ENCODE results near the gene LGALS7B. TPM values are rescaled to one million over a fixed set of nuclear protein-coding genes. Genes with fewer than 3 reads are reported as not detected.

Gene LGALS7B
- total and polyA plus RNA-seq, 2 experiments from 2014 or later: 2.4 to 6.6 TPM

DNA sequence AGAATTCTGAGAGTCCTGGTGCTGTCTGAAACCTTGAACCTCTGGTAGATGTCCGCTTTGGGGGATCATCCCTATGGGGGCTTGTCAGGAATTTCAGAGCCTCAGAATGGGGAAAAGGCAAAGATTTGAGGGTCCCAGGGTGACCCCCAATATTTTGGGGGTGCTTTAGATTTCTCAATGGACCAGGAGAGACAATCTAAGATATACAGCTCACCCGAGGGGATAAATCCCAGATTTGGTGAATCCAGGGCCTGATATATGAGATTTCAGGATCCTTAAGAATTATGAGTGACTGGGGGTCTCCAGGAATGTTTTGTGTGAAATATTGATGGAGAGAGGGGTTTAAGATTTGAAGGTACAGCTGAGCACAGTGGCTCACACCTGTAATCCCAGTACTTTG lies 48.1 kb upstream of the LGALS7B start:
- H3K4me1 ChIP-seq (ENCODE audit: insufficient read depth): no peaks in the 10 kb centered on the region
- Mint-ChIP-seq H3K27ac (no peak overlapping the region), H3K9me3 (no peaks in the 10 kb centered on the region; the same call in 1 of the 3 replicates), H3K4me1 (peaks cover 5% of the 10 kb centered on the region), H3K4me3 (no peak overlapping the region), H3K36me3 (ENCODE audit: low read depth) (peaks cover 4% of the 10 kb centered on the region; the same call in 1 of the 3 replicates), H3K27me3 (ENCODE audit: insufficient read depth, low read depth, poor library complexity) (peaks cover 30% of the 10 kb centered on the region)
- DNase-seq (ENCODE audit: low spot score): no peak
- H3K4me3 ChIP-seq: no peak overlapping the region
- H3K79me2 ChIP-seq (replicated peaks; ENCODE audit: insufficient read depth): no peaks in the 10 kb centered on the region
- no peak overlapping the region for H2AFZ ChIP-seq
- H3K36me3 ChIP-seq (ENCODE audit: insufficient read depth): no peaks in the 10 kb centered on the region
- no peak for ATAC-seq
- no peak overlapping the region for H3K4me2 ChIP-seq
- H3F3A ChIP-seq (replicated peaks; ENCODE audit: low read depth): no peaks in the 10 kb centered on the region
- H3K27ac ChIP-seq (ENCODE audit: low read depth): no peak overlapping the region
- H4K20me1 ChIP-seq (replicated peaks; ENCODE audit: insufficient read depth): no peaks in the 10 kb centered on the region
- H3K9me2 ChIP-seq (ENCODE audit: insufficient read depth): no peaks in the 10 kb centered on the region
- H3K27me3 ChIP-seq (ENCODE audit: insufficient read depth): peaks cover 10% of the 10 kb centered on the region
- TF ChIP-seq ZNF331 (CRISPR knock-in tag; IDR thresholded peaks at IDR 0.05; ENCODE audit: low read depth): no peak
- TF ChIP-seq JUNB (IDR thresholded peaks at IDR 0.05; ENCODE audit: unreplicated experiment): no peak
- no peak for TF ChIP-seq EZH2 (IDR thresholded peaks at IDR 0.05; ENCODE audit: low read depth, unreplicated experiment)
- no peak for TF ChIP-seq NANOG (IDR thresholded peaks at IDR 0.05; ENCODE audit: borderline replicate concordance)
- no peak for TF ChIP-seq CTCF (conservative IDR thresholded peaks at IDR 0.05; ENCODE audit: low read depth in 2 of 2)
- no peak for TF ChIP-seq STAT1 (IDR thresholded peaks at IDR 0.05; ENCODE audit: unreplicated experiment)

GRCh38 chr19:38741670-38742069 lies 47.3 kb upstream of the LGALS7B start:
- H3K9me3 Mint-ChIP-seq: no peaks in the 10 kb centered on the region; the same call in 1 of the 3 replicates

GRCh38 chr19:38742296-38742695 lies 46.7 kb upstream of the LGALS7B start:
- Mint-ChIP-seq H3K36me3 (ENCODE audit: low read depth) (peaks cover 4% of the 10 kb centered on the region; the same call in 1 of the 3 replicates), H3K9me3 (no peaks in the 10 kb centered on the region; the same call in 1 of the 3 replicates), H3K4me1 (peaks cover 5% of the 10 kb centered on the region), H3K4me3 (no peak overlapping the region), H3K27me3 (ENCODE audit: insufficient read depth, low read depth, poor library complexity) (peaks cover 24% of the 10 kb centered on the region), H3K27ac (no peak overlapping the region)
- Histone ChIP-seq H3K4me2 (no peak overlapping the region), H3K4me1 (ENCODE audit: insufficient read depth) (no peaks in the 10 kb centered on the region), H3K36me3 (ENCODE audit: insufficient read depth) (no peaks in the 10 kb centered on the region), H4K20me1 (replicated peaks; ENCODE audit: insufficient read depth) (no peaks in the 10 kb centered on the region), H3F3A (replicated peaks; ENCODE audit: low read depth) (no peaks in the 10 kb centered on the region), H3K4me3 (no peak overlapping the region), H3K27ac (ENCODE audit: low read depth) (no peak overlapping the region), H3K27me3 (ENCODE audit: insufficient read depth) (peaks cover 8% of the 10 kb centered on the region), H2AFZ (no peak overlapping the region), H3K79me2 (replicated peaks; ENCODE audit: insufficient read depth) (no peaks in the 10 kb centered on the region), H3K9me2 (ENCODE audit: insufficient read depth) (no peaks in the 10 kb centered on the region)
- TF ChIP-seq ZNF331 (CRISPR knock-in tag; IDR thresholded peaks at IDR 0.05; ENCODE audit: low read depth) (no peak), EZH2 (IDR thresholded peaks at IDR 0.05; ENCODE audit: low read depth, unreplicated experiment) (no peak), NANOG (IDR thresholded peaks at IDR 0.05; ENCODE audit: borderline replicate concordance) (no peak), ZNF114 (CRISPR knock-in tag; IDR thresholded peaks at IDR 0.05) (no peak)
- TF ChIP-seq, protein P1, sequence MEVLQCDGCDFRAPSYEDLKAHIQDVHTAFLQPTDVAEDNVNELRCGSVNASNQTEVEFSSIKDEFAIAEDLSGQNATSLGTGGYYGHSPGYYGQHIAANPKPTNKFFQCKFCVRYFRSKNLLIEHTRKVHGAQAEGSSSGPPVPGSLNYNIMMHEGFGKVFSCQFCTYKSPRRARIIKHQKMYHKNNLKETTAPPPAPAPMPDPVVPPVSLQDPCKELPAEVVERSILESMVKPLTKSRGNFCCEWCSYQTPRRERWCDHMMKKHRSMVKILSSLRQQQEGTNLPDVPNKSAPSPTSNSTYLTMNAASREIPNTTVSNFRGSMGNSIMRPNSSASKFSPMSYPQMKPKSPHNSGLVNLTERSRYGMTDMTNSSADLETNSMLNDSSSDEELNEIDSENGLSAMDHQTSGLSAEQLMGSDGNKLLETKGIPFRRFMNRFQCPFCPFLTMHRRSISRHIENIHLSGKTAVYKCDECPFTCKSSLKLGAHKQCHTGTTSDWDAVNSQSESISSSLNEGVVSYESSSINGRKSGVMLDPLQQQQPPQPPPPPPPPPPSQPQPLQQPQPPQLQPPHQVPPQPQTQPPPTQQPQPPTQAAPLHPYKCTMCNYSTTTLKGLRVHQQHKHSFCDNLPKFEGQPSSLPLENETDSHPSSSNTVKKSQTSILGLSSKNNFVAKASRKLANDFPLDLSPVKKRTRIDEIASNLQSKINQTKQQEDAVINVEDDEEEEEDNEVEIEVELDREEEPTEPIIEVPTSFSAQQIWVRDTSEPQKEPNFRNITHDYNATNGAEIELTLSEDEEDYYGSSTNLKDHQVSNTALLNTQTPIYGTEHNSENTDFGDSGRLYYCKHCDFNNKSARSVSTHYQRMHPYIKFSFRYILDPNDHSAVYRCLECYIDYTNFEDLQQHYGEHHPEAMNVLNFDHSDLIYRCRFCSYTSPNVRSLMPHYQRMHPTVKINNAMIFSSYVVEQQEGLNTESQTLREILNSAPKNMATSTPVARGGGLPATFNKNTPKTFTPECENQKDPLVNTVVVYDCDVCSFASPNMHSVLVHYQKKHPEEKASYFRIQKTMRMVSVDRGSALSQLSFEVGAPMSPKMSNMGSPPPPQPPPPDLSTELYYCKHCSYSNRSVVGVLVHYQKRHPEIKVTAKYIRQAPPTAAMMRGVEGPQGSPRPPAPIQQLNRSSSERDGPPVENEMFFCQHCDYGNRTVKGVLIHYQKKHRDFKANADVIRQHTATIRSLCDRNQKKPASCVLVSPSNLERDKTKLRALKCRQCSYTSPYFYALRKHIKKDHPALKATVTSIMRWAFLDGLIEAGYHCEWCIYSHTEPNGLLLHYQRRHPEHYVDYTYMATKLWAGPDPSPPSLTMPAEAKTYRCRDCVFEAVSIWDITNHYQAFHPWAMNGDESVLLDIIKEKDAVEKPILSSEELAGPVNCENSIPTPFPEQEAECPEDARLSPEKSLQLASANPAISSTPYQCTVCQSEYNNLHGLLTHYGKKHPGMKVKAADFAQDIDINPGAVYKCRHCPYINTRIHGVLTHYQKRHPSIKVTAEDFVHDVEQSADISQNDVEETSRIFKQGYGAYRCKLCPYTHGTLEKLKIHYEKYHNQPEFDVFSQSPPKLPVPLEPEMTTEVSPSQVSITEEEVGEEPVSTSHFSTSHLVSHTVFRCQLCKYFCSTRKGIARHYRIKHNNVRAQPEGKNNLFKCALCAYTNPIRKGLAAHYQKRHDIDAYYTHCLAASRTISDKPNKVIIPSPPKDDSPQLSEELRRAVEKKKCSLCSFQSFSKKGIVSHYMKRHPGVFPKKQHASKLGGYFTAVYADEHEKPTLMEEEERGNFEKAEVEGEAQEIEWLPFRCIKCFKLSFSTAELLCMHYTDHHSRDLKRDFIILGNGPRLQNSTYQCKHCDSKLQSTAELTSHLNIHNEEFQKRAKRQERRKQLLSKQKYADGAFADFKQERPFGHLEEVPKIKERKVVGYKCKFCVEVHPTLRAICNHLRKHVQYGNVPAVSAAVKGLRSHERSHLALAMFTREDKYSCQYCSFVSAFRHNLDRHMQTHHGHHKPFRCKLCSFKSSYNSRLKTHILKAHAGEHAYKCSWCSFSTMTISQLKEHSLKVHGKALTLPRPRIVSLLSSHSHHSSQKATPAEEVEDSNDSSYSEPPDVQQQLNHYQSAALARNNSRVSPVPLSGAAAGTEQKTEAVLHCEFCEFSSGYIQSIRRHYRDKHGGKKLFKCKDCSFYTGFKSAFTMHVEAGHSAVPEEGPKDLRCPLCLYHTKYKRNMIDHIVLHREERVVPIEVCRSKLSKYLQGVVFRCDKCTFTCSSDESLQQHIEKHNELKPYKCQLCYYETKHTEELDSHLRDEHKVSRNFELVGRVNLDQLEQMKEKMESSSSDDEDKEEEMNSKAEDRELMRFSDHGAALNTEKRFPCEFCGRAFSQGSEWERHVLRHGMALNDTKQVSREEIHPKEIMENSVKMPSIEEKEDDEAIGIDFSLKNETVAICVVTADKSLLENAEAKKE (CRISPR knock-in tag; IDR thresholded peaks at IDR 0.05): no peak
- ATAC-seq (no peak), DNase-seq (ENCODE audit: low spot score) (no peak)

More at GRCh38 chr19:38741670-38742069, 47.3 kb upstream of the LGALS7B start:
- H3K27ac Mint-ChIP-seq: no peak overlapping the region
- peaks cover 27% of the 10 kb centered on the region for H3K27me3 Mint-ChIP-seq (ENCODE audit: insufficient read depth, low read depth, poor library complexity)
- Histone ChIP-seq H2AFZ (no peak overlapping the region), H3K4me2 (no peak overlapping the region), H3K4me1 (ENCODE audit: insufficient read depth) (no peaks in the 10 kb centered on the region), H3K36me3 (ENCODE audit: insufficient read depth) (no peaks in the 10 kb centered on the region), H3K79me2 (replicated peaks; ENCODE audit: insufficient read depth) (no peaks in the 10 kb centered on the region), H3K4me3 (no peak overlapping the region), H3K27me3 (ENCODE audit: insufficient read depth) (peaks cover 10% of the 10 kb centered on the region), H3F3A (replicated peaks; ENCODE audit: low read depth) (no peaks in the 10 kb centered on the region), H3K9me2 (ENCODE audit: insufficient read depth) (no peaks in the 10 kb centered on the region), H4K20me1 (replicated peaks; ENCODE audit: insufficient read depth) (no peaks in the 10 kb centered on the region), H3K27ac (ENCODE audit: low read depth) (no peak overlapping the region)
- peaks cover 4% of the 10 kb centered on the region; the same call in 1 of the 3 replicates for H3K36me3 Mint-ChIP-seq (ENCODE audit: low read depth)
- no peak overlapping the region for H3K4me3 Mint-ChIP-seq
- TF ChIP-seq EZH2 (IDR thresholded peaks at IDR 0.05; ENCODE audit: low read depth, unreplicated experiment) (no peak), NANOG (IDR thresholded peaks at IDR 0.05; ENCODE audit: borderline replicate concordance) (no peak)
- no peak for ATAC-seq
- peaks cover 5% of the 10 kb centered on the region for H3K4me1 Mint-ChIP-seq
- DNase-seq (ENCODE audit: low spot score): no peak
